ENCODE data around the gene MBTD1.

MBTD1 gene

GRCh38 chr17:51260237-51261023, 581 bp upstream of the MBTD1 start, which contains the start of gene UTP18:
Gene UTP18, plus strand, starts transcription at chr17:51260546. Its CDS starts 39 bp downstream, at chr17:51260585.
- H3K27ac Mint-ChIP-seq: peak within 1 kb of the TSS; percentile 98
- peaks cover 9% of the 10 kb centered on the region for H3K36me3 Mint-ChIP-seq

GRCh38 chr17:51258756-51259563, 889 bp downstream of the MBTD1 start:
- peak overlapping the region; percentile 78 for H3K4me3 Mint-ChIP-seq
- ATAC-seq: no peak
- H3K4me1 Mint-ChIP-seq: peaks cover 60% of the 10 kb centered on the region
- H3K27me3 Mint-ChIP-seq: no peaks in the 10 kb centered on the region
- H3K36me3 Mint-ChIP-seq: peaks cover 18% of the 10 kb centered on the region
- no peaks in the 10 kb centered on the region for H3K9me3 Mint-ChIP-seq
- H3K27ac Mint-ChIP-seq: peak overlapping the region; percentile 98

More at GRCh38 chr17:51260237-51261023, 581 bp upstream of the MBTD1 start, which contains the start of gene UTP18:
- Mint-ChIP-seq H3K9me3 (no peaks in the 10 kb centered on the region), H3K4me1 (peaks cover 60% of the 10 kb centered on the region), H3K27me3 (no peaks in the 10 kb centered on the region), H3K4me3 (peak within 1 kb of the TSS; percentile 78)
- peak; percentile 93 for ATAC-seq

- Mint-ChIP-seq H3K9me3 (no peaks in the 10 kb centered on the region), H3K4me3 (peak overlapping the region; percentile 78), H3K36me3 (peaks cover 15% of the 10 kb centered on the region), H3K4me1 (peaks cover 50% of the 10 kb centered on the region), H3K27me3 (no peaks in the 10 kb centered on the region), H3K27ac (peak overlapping the region; percentile 40)
- no peak for ATAC-seq
Observed at GRCh38 chr17:51257150-51258081, 2.4 kb downstream of the MBTD1 start.

GRCh38 chr17:51256101-51256500, 3.7 kb downstream of the MBTD1 start:
- Mint-ChIP-seq H3K36me3 (peaks cover 20% of the 10 kb centered on the region), H3K4me3 (no peak overlapping the region), H3K9me3 (no peaks in the 10 kb centered on the region), H3K27ac (no peak overlapping the region), H3K27me3 (no peaks in the 10 kb centered on the region), H3K4me1 (peaks cover 38% of the 10 kb centered on the region)
- no peak for ATAC-seq

- no peaks in the 10 kb centered on the region for H3K27me3 Mint-ChIP-seq
- H3K27ac Mint-ChIP-seq: no peak overlapping the region
- no peak overlapping the region for H3K4me3 Mint-ChIP-seq
- H3K36me3 Mint-ChIP-seq: peaks cover 23% of the 10 kb centered on the region
- ATAC-seq: no peak
- H3K9me3 Mint-ChIP-seq: no peaks in the 10 kb centered on the region
- peaks cover 38% of the 10 kb centered on the region for H3K4me1 Mint-ChIP-seq
Observed at GRCh38 chr17:51255673-51256072, 4.2 kb downstream of the MBTD1 start.

GRCh38 chr17:51251010-51251409, 8.8 kb downstream of the MBTD1 start:
- Mint-ChIP-seq H3K9me3 (no peaks in the 10 kb centered on the region), H3K4me3 (no peak overlapping the region), H3K27me3 (no peaks in the 10 kb centered on the region), H3K4me1 (peaks cover 21% of the 10 kb centered on the region), H3K36me3 (peaks cover 41% of the 10 kb centered on the region), H3K27ac (no peak overlapping the region)
- ATAC-seq: no peak

- ATAC-seq: no peak
- no peak overlapping the region for H3K4me3 Mint-ChIP-seq
- peaks cover 16% of the 10 kb centered on the region for H3K4me1 Mint-ChIP-seq
- H3K9me3 Mint-ChIP-seq: no peaks in the 10 kb centered on the region
- no peaks in the 10 kb centered on the region for H3K27me3 Mint-ChIP-seq
- H3K36me3 Mint-ChIP-seq: peaks cover 41% of the 10 kb centered on the region
- H3K27ac Mint-ChIP-seq: no peak overlapping the region
Observed at GRCh38 chr17:51250314-51250840, 9.5 kb downstream of the MBTD1 start.

GRCh38 chr17:51245535-51245934, 14.3 kb downstream of the MBTD1 start:
- no peak for ATAC-seq
- Mint-ChIP-seq H3K36me3 (peaks cover 30% of the 10 kb centered on the region), H3K4me1 (peaks cover 12% of the 10 kb centered on the region), H3K9me3 (no peaks in the 10 kb centered on the region), H3K4me3 (no peak overlapping the region), H3K27ac (no peak overlapping the region), H3K27me3 (no peaks in the 10 kb centered on the region)

- H3K27me3 Mint-ChIP-seq: no peaks in the 10 kb centered on the region
- H3K9me3 Mint-ChIP-seq: no peaks in the 10 kb centered on the region
- no peak for ATAC-seq
- peaks cover 24% of the 10 kb centered on the region for H3K36me3 Mint-ChIP-seq
- peaks cover 23% of the 10 kb centered on the region for H3K4me1 Mint-ChIP-seq
- H3K27ac Mint-ChIP-seq: no peak overlapping the region
- H3K4me3 Mint-ChIP-seq: no peak overlapping the region
Observed at GRCh38 chr17:51244041-51244440, 15.8 kb downstream of the MBTD1 start.

- Mint-ChIP-seq H3K36me3 (peaks cover 12% of the 10 kb centered on the region), H3K4me3 (no peak overlapping the region), H3K27me3 (no peaks in the 10 kb centered on the region), H3K9me3 (no peaks in the 10 kb centered on the region), H3K4me1 (peaks cover 33% of the 10 kb centered on the region), H3K27ac (no peak overlapping the region)
- ATAC-seq: no peak
Observed at GRCh38 chr17:51240275-51240674, 19.6 kb downstream of the MBTD1 start.

- Mint-ChIP-seq H3K36me3 (peaks cover 5% of the 10 kb centered on the region), H3K9me3 (no peaks in the 10 kb centered on the region), H3K4me3 (peak overlapping the region; percentile 49), H3K27ac (peak overlapping the region; percentile 44), H3K27me3 (no peaks in the 10 kb centered on the region), H3K4me1 (peaks cover 33% of the 10 kb centered on the region)
- ATAC-seq: peak; percentile 89
Observed at GRCh38 chr17:51238255-51238887, 21.5 kb downstream of the MBTD1 start.

- ATAC-seq: no peak
- H3K4me1 Mint-ChIP-seq: peaks cover 55% of the 10 kb centered on the region
- H3K27ac Mint-ChIP-seq: no peak overlapping the region
- H3K36me3 Mint-ChIP-seq: peaks cover 8% of the 10 kb centered on the region
- no peaks in the 10 kb centered on the region for H3K27me3 Mint-ChIP-seq
- no peaks in the 10 kb centered on the region for H3K9me3 Mint-ChIP-seq
- H3K4me3 Mint-ChIP-seq: no peak overlapping the region
Observed at GRCh38 chr17:51234162-51234561, 25.7 kb downstream of the MBTD1 start.

GRCh38 chr17:51231999-51232398, 27.9 kb downstream of the MBTD1 start:
- Mint-ChIP-seq H3K4me3 (no peak overlapping the region), H3K27me3 (no peaks in the 10 kb centered on the region), H3K27ac (no peak overlapping the region), H3K4me1 (peaks cover 48% of the 10 kb centered on the region), H3K36me3 (peaks cover 8% of the 10 kb centered on the region), H3K9me3 (no peaks in the 10 kb centered on the region)
- no peak for ATAC-seq

GRCh38 chr17:51230306-51230705, 29.5 kb downstream of the MBTD1 start:
- Mint-ChIP-seq H3K36me3 (peaks cover 8% of the 10 kb centered on the region), H3K4me3 (no peak overlapping the region), H3K27me3 (no peaks in the 10 kb centered on the region), H3K27ac (peak overlapping the region; percentile 15), H3K9me3 (no peaks in the 10 kb centered on the region), H3K4me1 (peaks cover 51% of the 10 kb centered on the region)
- ATAC-seq: no peak

Data from stimulated activated memory B cell treated with anti-CD40 and anti-IgM and Interleukin-4, amounts not matched to agents 10 μg/mL and 1 μg/mL and 100 μg/mL, for 72 hours (primary cell).